H1 (cell line): ENCODE data around the gene AREG. TPM values are rescaled to one million over a fixed set of nuclear protein-coding genes. Genes with fewer than 3 reads are reported as not detected.

ENCODE experiments used
- CTCF ChIA-PET: fragments of 300-600 bp; sonication (Branson Sonifier 250); formaldehyde crosslinking; loops from one replicate; lab custom pipeline; 2021; ENCODE audit not compliant: partially characterized antibody; lab: Charles Lee
- POLR2A ChIA-PET: fragments of 300-600 bp; sonication (Branson Sonifier 250); formaldehyde crosslinking; loops from one replicate; lab custom pipeline; 2021; ENCODE audit warnings: inconsistent platforms; ENCODE audit not compliant: partially characterized antibody; lab: Charles Lee
- DNase-seq, 2 experiments: peaks; one replicate each; pipeline versions ENCODE4 v3.0.0 to v3.0.0-alpha.2; 2010 to 2022; ENCODE audit warnings: low spot score in 2 of 2, low read depth in 1 of 2, mixed read lengths in 1 of 2
- FAIRE-seq: peaks from 2 replicates; lab custom pipeline; 2011; peaks lifted over from hg19 to GRCh38; lab: Jason Lieb, UNC
- H2AFZ ChIP-seq: 2 replicates; pipeline ENCODE4 v1.8.1; 2012; ENCODE audit warnings: low read length, inconsistent platforms
- H2AK5ac ChIP-seq: 2 replicates; pipeline ENCODE4 v1.6.1; 2013; ENCODE audit warnings: low read depth, low read length
- H2BK120ac ChIP-seq: replicated peaks from 2 replicates; pipeline ENCODE3; 2013; ENCODE audit warnings: low read depth, low read length, inconsistent platforms
- H2BK12ac ChIP-seq: 2 replicates; pipeline ENCODE4 v1.6.1; 2013; ENCODE audit warnings: low read depth, low read length
- H2BK15ac ChIP-seq: 2 replicates; pipeline ENCODE4 v1.6.1; 2013; ENCODE audit warnings: low read length
- H2BK20ac ChIP-seq: 2 replicates; pipeline ENCODE4 v1.6.1; 2013; ENCODE audit warnings: low read length
- H2BK5ac ChIP-seq: 2 replicates; pipeline ENCODE4 v1.6.1; 2013; ENCODE audit warnings: low read depth, low read length
- H3K14ac ChIP-seq: 2 replicates; pipeline ENCODE4 v1.6.1; 2013; ENCODE audit warnings: inconsistent platforms; ENCODE audit not compliant: insufficient read length
- H3K18ac ChIP-seq: 2 replicates; pipeline ENCODE4 v1.6.1; 2013; ENCODE audit warnings: low read length; ENCODE audit errors: extremely low read depth
- H3K23ac ChIP-seq: 2 replicates; pipeline ENCODE4 v1.6.1; 2013; ENCODE audit warnings: inconsistent platforms; ENCODE audit not compliant: insufficient read length
- H3K23me2 ChIP-seq: 2 replicates; pipeline ENCODE4 v1.6.1; 2013; ENCODE audit warnings: low read depth, low read length
- H3K27ac ChIP-seq: 2 replicates; pipeline ENCODE4 v1.6.1; 2011; ENCODE audit warnings: low read depth, low read length, inconsistent platforms
- H3K27me3 ChIP-seq, 4 experiments: replicated peaks in 1 of 4; 1 replicate in 1 of 4; 2 replicates in 3 of 4; pipeline versions ENCODE4 v1.6.1 to v1.8.1; 2011 to 2013; ENCODE audit warnings: low read length in 3 of 4, mild to moderate bottlenecking in 3 of 4, inconsistent platforms in 2 of 4, mixed read lengths in 2 of 4, moderate library complexity in 1 of 4; ENCODE audit not compliant: control insufficient read depth in 3 of 4, insufficient read depth in 3 of 4; ENCODE audit errors: extremely low read depth in 1 of 4
- H3K36me3 ChIP-seq, 4 experiments: 2 replicates each; pipeline versions ENCODE4 v1.6.1 to v1.8.1; 2011 to 2013; ENCODE audit warnings: mild to moderate bottlenecking in 4 of 4, low read length in 3 of 4, moderate library complexity in 2 of 4, control low read depth in 1 of 4, inconsistent platforms in 1 of 4; ENCODE audit not compliant: insufficient read depth in 4 of 4, control insufficient read depth in 2 of 4
- H3K4ac ChIP-seq: replicated peaks from 2 replicates; pipeline ENCODE3; 2013; ENCODE audit warnings: low read length, low read depth, mixed read lengths, inconsistent platforms; ENCODE audit not compliant: insufficient read length
- H3K4me1 ChIP-seq, 4 experiments: replicated peaks in 1 of 4; 1 replicate in 1 of 4; 2 replicates in 3 of 4; pipeline versions ENCODE4 v1.6.1 to v1.8.1; 2011 to 2013; ENCODE audit warnings: low read length in 3 of 4, inconsistent platforms in 2 of 4, mixed read lengths in 1 of 4; ENCODE audit not compliant: insufficient read depth in 4 of 4, control insufficient read depth in 3 of 4
- H3K4me2 ChIP-seq, 2 experiments: 2 replicates each; pipeline versions ENCODE4 v1.6.1 to v1.8.1; 2011 to 2013; ENCODE audit warnings: low read depth in 2 of 2, low read length in 2 of 2, control low read depth in 1 of 2, inconsistent platforms in 1 of 2, mild to moderate bottlenecking in 1 of 2; ENCODE audit not compliant: insufficient read depth in 1 of 2
- H3K4me3 ChIP-seq, 4 experiments: fragments of 200-600, 300-600 bp in 1 of 4; sonication (generic), shearing (Covaris generic), sonication (Bioruptor Twin) in 1 of 4; 2 replicates each; pipeline versions ENCODE4 v1.5.1 to v1.8.1; 2011 to 2016; ENCODE audit warnings: low read length in 4 of 4, low read depth in 3 of 4, control low read depth in 2 of 4, inconsistent platforms in 2 of 4, mild to moderate bottlenecking in 2 of 4, mixed read lengths in 1 of 4, moderate library complexity in 1 of 4; ENCODE audit not compliant: insufficient read depth in 2 of 4; ENCODE audit errors: extremely low read depth in 1 of 4
- H3K56ac ChIP-seq: replicated peaks from 2 replicates; pipeline ENCODE3; 2013; ENCODE audit warnings: low read depth, mild to moderate bottlenecking, mixed read lengths, low read length, inconsistent platforms; ENCODE audit not compliant: insufficient read length
- H3K79me1 ChIP-seq: 2 replicates; pipeline ENCODE4 v1.6.1; 2013; ENCODE audit warnings: low read depth, low read length, control low read depth
- H3K79me2 ChIP-seq, 2 experiments: 2 replicates each; pipeline versions ENCODE4 v1.6.1 to v1.8.1; 2012 to 2013; ENCODE audit warnings: low read length in 2 of 2, mild to moderate bottlenecking in 2 of 2, inconsistent platforms in 1 of 2; ENCODE audit not compliant: insufficient read depth in 2 of 2, control insufficient read depth in 1 of 2
- H3K9ac ChIP-seq, 4 experiments: replicated peaks in 1 of 4; 1 replicate in 1 of 4; 2 replicates in 3 of 4; pipeline versions ENCODE4 v1.6.1 to v1.8.1; 2011 to 2013; ENCODE audit warnings: low read depth in 3 of 4, low read length in 3 of 4, control low read depth in 2 of 4, mild to moderate bottlenecking in 2 of 4, moderate library complexity in 2 of 4, inconsistent platforms in 1 of 4; ENCODE audit errors: extremely low read depth in 1 of 4
- H3K9me3 ChIP-seq, 2 experiments: 2 replicates each; pipeline versions ENCODE4 v1.6.1 to v1.8.1; 2012 to 2013; ENCODE audit warnings: mild to moderate bottlenecking in 2 of 2, moderate library complexity in 2 of 2, control low read depth in 1 of 2, inconsistent platforms in 1 of 2, low read depth in 1 of 2, low read length in 1 of 2, mixed read lengths in 1 of 2; ENCODE audit not compliant: insufficient read depth in 2 of 2
- H4K20me1 ChIP-seq, 2 experiments: replicated peaks in 1 of 2; 2 replicates each; pipeline versions ENCODE3 to v1.8.1; 2011 to 2013; ENCODE audit warnings: inconsistent platforms in 2 of 2, low read length in 2 of 2, mild to moderate bottlenecking in 1 of 2; ENCODE audit not compliant: insufficient read depth in 2 of 2, control insufficient read depth in 1 of 2
- H4K5ac ChIP-seq: 2 replicates; pipeline ENCODE4 v1.6.1; 2013; ENCODE audit warnings: low read length, low read depth, mixed read lengths, inconsistent platforms; ENCODE audit not compliant: insufficient read length
- H4K8ac ChIP-seq: 2 replicates; pipeline ENCODE4 v1.8.0; 2013; ENCODE audit warnings: mild to moderate bottlenecking, moderate library complexity, low read length, inconsistent platforms; ENCODE audit not compliant: insufficient read depth; ENCODE audit errors: extremely low read depth
- H4K91ac ChIP-seq: replicated peaks from 2 replicates; pipeline ENCODE3; 2013; ENCODE audit warnings: low read length, mixed read lengths, inconsistent platforms; ENCODE audit not compliant: insufficient read length
- ASH2L ChIP-seq: fragments of 200-600, 300-600 bp; sonication (generic); IDR thresholded peaks from one replicate; pipeline ENCODE4 v1.7.1; 2017; ENCODE audit warnings: low read length
- CBX5 ChIP-seq: fragments of 300-800, 300-1000 bp; sonication (generic); IDR thresholded peaks from 2 replicates; pipeline ENCODE4 v1.7.1; 2016; ENCODE audit warnings: antibody characterized with exemption, low read length, low read depth
- CBX8 ChIP-seq: fragments of 300-800, 300-1000 bp; sonication (generic); IDR thresholded peaks from 2 replicates; pipeline ENCODE4 v1.7.1; 2016; ENCODE audit warnings: low read depth, low read length, borderline replicate concordance
- CEBPB ChIP-seq: IDR thresholded peaks from 2 replicates; pipeline ENCODE4 v1.6.1; 2012; ENCODE audit warnings: low read depth, low read length
- CTBP2 ChIP-seq: IDR thresholded peaks from 2 replicates; pipeline ENCODE4 v1.7.0; 2011; ENCODE audit warnings: borderline replicate concordance, mild to moderate bottlenecking, moderate library complexity, mixed read lengths, low read length; ENCODE audit not compliant: insufficient read depth, insufficient read length
- EGR1 ChIP-seq: IDR thresholded peaks from 2 replicates; pipeline ENCODE4 v1.6.1; 2011; ENCODE audit warnings: low read depth, low read length, borderline replicate concordance
- EZH2 ChIP-seq: fragments of 200-600 bp; sonication (generic); IDR thresholded peaks from 2 replicates; pipeline ENCODE4 v1.7.1; 2012; ENCODE audit warnings: low read depth, mild to moderate bottlenecking, moderate library complexity, low read length, inconsistent platforms; ENCODE audit not compliant: severe bottlenecking
- KDM5A ChIP-seq: fragments of 200-600 bp; IDR thresholded peaks from 2 replicates; pipeline ENCODE4 v1.7.1; 2012; ENCODE audit warnings: mild to moderate bottlenecking, low read length, inconsistent platforms, mixed read lengths
- NANOG ChIP-seq: IDR thresholded peaks from 2 replicates; pipeline ENCODE4 v1.6.1; 2011; ENCODE audit warnings: low read length, low read depth, mild to moderate bottlenecking, inconsistent platforms; ENCODE audit not compliant: insufficient read depth, poor library complexity, severe bottlenecking
- POLR2A ChIP-seq, 2 experiments: IDR thresholded peaks; 1 replicate in 1 of 2; 2 replicates in 1 of 2; pipeline ENCODE4 v1.6.1; 2011; ENCODE audit warnings: low read depth in 2 of 2, low read length in 2 of 2, mild to moderate bottlenecking in 2 of 2; ENCODE audit errors: control extremely low read depth in 1 of 2
- RBBP5 ChIP-seq: IDR thresholded peaks from 2 replicates; pipeline ENCODE4 v1.7.1; 2012; ENCODE audit warnings: low read depth, mild to moderate bottlenecking, inconsistent platforms, low read length, moderate library complexity, borderline replicate concordance
- SIN3A ChIP-seq, 2 experiments: IDR thresholded peaks in 1 of 2; conservative IDR thresholded peaks in 1 of 2; 2 replicates each; pipeline ENCODE4 v1.6.1; 2011 to 2012; ENCODE audit warnings: low read length in 2 of 2, improper control_type of control experiment in 1 of 2, low read depth in 1 of 2, mild to moderate bottlenecking in 1 of 2
- TAF1 ChIP-seq: IDR thresholded peaks from 2 replicates; pipeline ENCODE4 v1.6.1; 2011; ENCODE audit warnings: mild to moderate bottlenecking, low read depth, low read length
- USF2 ChIP-seq: IDR thresholded peaks from 2 replicates; pipeline ENCODE4 v1.6.1; 2011; ENCODE audit warnings: low read length, improper control_type of control experiment
- polyA plus RNA-seq, 7 experiments: library from polyadenylated mRNA; depleted of rRNA in 3 of 7; stranded (reverse) in 5 of 7; unstranded in 2 of 7; fragments of >200 nt in 5 of 7; fragments of 200-250 nt in 2 of 7; gene quantifications; 1 replicate in 5 of 7; 2 replicates in 1 of 7; 4 replicates in 1 of 7; pipeline versions ENCODE4 v1.2.1 to v1.2.3, GENCODE V29; 2011 to 2013; ENCODE audit warnings: missing spikeins in 2 of 7, mixed read lengths in 2 of 7
- total RNA-seq: library from RNA; stranded (reverse); fragmentation: NEBNext Ultra II Directional; extraction: Animal tissue kit (Norgen Biotek cat#: 25700); gene quantifications from 2 replicates; pipeline ENCODE4 v1.2.1, GENCODE V29; 2021

The AREG gene
- total and polyA plus RNA-seq, 2 of the 8 experiments (the other 6 are each of a cell fraction or from before 2014, with no cell fraction given): not detected

- Histone ChIP-seq H2BK20ac (no peak overlapping the region), H3K56ac (no peak overlapping the region), H4K20me1 (no peaks in the 10 kb centered on the region), H2AK5ac (no peak overlapping the region), H3K4me2 (no peak overlapping the region), H4K8ac (no peak overlapping the region), H4K5ac (no peak overlapping the region), H3K79me2 (no peaks in the 10 kb centered on the region), H3K9me3 (no peaks in the 10 kb centered on the region), H3K23ac (no peak overlapping the region), H2AFZ (no peak overlapping the region), H3K9ac (no peak overlapping the region), H3K4me1 (0 out of 7 replicates have a peak, but pooled peaks cover 0 to 3% (median 0%) of the 10 kb centered on the region in 4 experiments), H3K27me3 (no peaks in the 10 kb centered on the region), H3K14ac (no peak overlapping the region), H2BK12ac (no peak overlapping the region), H3K23me2 (no peaks in the 10 kb centered on the region; the same call in 1 of the 2 replicates), H2BK15ac (no peak overlapping the region), H2BK120ac (no peak overlapping the region), H3K79me1 (no peaks in the 10 kb centered on the region), H3K4me3 (no peak overlapping the region), H3K4ac (no peak overlapping the region), H3K27ac (no peak overlapping the region), H3K18ac (no peak overlapping the region), H2BK5ac (no peak overlapping the region), H3K36me3 (peaks cover 0 to 2% (median 0%) of the 10 kb centered on the region in 4 experiments; a peak in 1 of 8 replicates), H4K91ac (no peak overlapping the region)
- FAIRE-seq (no peak), DNase-seq (no peak)
- no peak for TF ChIP-seq CTBP2
- TF ChIP-seq TAF1: no peak
- TF ChIP-seq EZH2: no peak
- TF ChIP-seq SIN3A (conservative IDR thresholded peaks at IDR 0.05 in 1 of 2, IDR thresholded peaks at IDR 0.05 in 1 of 2; ENCODE audit: low read depth in 1 of 2, low read length in 2 of 2): no peak
- TF ChIP-seq CBX5: no peak
- no peak for TF ChIP-seq RBBP5
- no peak for TF ChIP-seq USF2
- no peak for TF ChIP-seq CBX8
- no peak for TF ChIP-seq ASH2L
- no peak for TF ChIP-seq NANOG
- TF ChIP-seq POLR2A (IDR thresholded peaks at IDR 0.05; ENCODE audit: control extremely low read depth in 1 of 2, low read depth in 2 of 2, low read length in 2 of 2): no peak
- no peak for TF ChIP-seq EGR1
- TF ChIP-seq KDM5A: no peak
- no peak for TF ChIP-seq CEBPB
- CTCF ChIA-PET: no interaction called here
- POLR2A ChIA-PET: no interaction called here
Measured at GRCh38 chr4:74407891-74408290, 37.0 kb upstream of the AREG start.
